Left lung (tissue), 10 donors: ENCODE measurements around the gene EVI5L. TPM values are rescaled to one million over a fixed set of nuclear protein-coding genes. Genes with fewer than 3 reads are reported as not detected.
A peak's percentile ranks its signal among the peaks of the same experiment; 100 is the strongest.

Source experiments
- ATAC-seq: fragments of 200-7000 bp; cut with Tn5 transposase; one replicate; pipeline ENCODE4 v1.9.1; 2020; ENCODE audit warnings: moderate library complexity
- DNase-seq, 4 donors: peaks; one replicate each; pipeline ENCODE4 v3.0.0-alpha.2; 2013 to 2020
- H3K27ac ChIP-seq, 2 donors: fragments of 200-600 bp; sonication (generic) in 1 of 2; one replicate each; pipeline versions ENCODE4 v1.5.0 to v1.8.0; 2020 to 2021
- H3K27me3 ChIP-seq, 2 donors: fragments of 200-600 bp; sonication (generic) in 1 of 2; one replicate each; pipeline versions ENCODE4 v1.5.0 to v1.8.0; 2020 to 2021
- H3K36me3 ChIP-seq, 2 donors: fragments of 200-600 bp; sonication (generic) in 1 of 2; one replicate each; pipeline versions ENCODE4 v1.5.0 to v1.8.0; 2020 to 2021
- H3K4me1 ChIP-seq, 2 donors: fragments of 200-600 bp; one replicate each; pipeline ENCODE4 v1.8.0; 2021
- H3K4me3 ChIP-seq, 2 donors: fragments of 200-600 bp; sonication (generic) in 1 of 2; one replicate each; pipeline versions ENCODE4 v1.5.0 to v1.8.0; 2020 to 2021; ENCODE audit warnings: mild to moderate bottlenecking in 1 of 2
- H3K9me3 ChIP-seq, 2 donors: fragments of 200-600 bp; sonication (generic) in 1 of 2; one replicate each; pipeline versions ENCODE4 v1.5.0 to v1.8.0; 2020 to 2021
- CTCF ChIP-seq, 2 donors: fragments of 200-600 bp; sonication (generic) in 1 of 2; IDR thresholded peaks; one replicate each; pipeline versions ENCODE4 v1.5.0 to v1.8.0; 2021; ENCODE audit warnings: antibody characterized with exemption in 2 of 2
- intact Hi-C, 2 donors: fragments of 100-400 bp; cut with DNase I; formaldehyde crosslinking; loops; one replicate each; pipeline versions ENCODE4 v1.11.2 to v1.14.2; 2022
- polyA plus RNA-seq, 6 donors: library from polyadenylated mRNA; unstranded; fragments of 120-200 nt; gene quantifications; one replicate each; pipeline ENCODE4 v1.2.1, GENCODE V29; 2013; ENCODE audit not compliant: insufficient read length in 6 of 6
- total RNA-seq, 2 donors: library from RNA; stranded (reverse); fragmentation: NEBNext Ultra II Directional; extraction: Animal tissue kit (Norgen Biotek cat#: 25700); gene quantifications; one replicate each; pipeline ENCODE4 v1.2.1, GENCODE V29; 2021
- donor health status: DM: no; HTN: yes; CAD: no.
- donor health status: DM: no; HTN: no; CAD: no.

EVI5L gene
- total and polyA plus RNA-seq, 8 donors, result 11.3 to 18.1 (median 14.8) TPM

- H3K27ac ChIP-seq, result no peak overlapping the region
- no peaks in the 10 kb centered on the region for H3K9me3 ChIP-seq
- peaks cover 0 to 20% of the 10 kb centered on the region in 2 donors for H3K27me3 ChIP-seq
- H3K36me3 ChIP-seq, result no peaks in the 10 kb centered on the region
- peak overlapping the region; percentile 53 to 58 for H3K4me3 ChIP-seq
- H3K4me1 ChIP-seq, result peaks cover 7 to 39% of the 10 kb centered on the region in 2 donors
- no peak for TF ChIP-seq CTCF (IDR thresholded peaks at IDR 0.05)
- intact Hi-C loops, result no loop called here
- DNase-seq, result no peak
- no peak for ATAC-seq
Observed at GRCh38 chr19:7830823-7831222, 805 bp downstream of the EVI5L start.

DNA sequence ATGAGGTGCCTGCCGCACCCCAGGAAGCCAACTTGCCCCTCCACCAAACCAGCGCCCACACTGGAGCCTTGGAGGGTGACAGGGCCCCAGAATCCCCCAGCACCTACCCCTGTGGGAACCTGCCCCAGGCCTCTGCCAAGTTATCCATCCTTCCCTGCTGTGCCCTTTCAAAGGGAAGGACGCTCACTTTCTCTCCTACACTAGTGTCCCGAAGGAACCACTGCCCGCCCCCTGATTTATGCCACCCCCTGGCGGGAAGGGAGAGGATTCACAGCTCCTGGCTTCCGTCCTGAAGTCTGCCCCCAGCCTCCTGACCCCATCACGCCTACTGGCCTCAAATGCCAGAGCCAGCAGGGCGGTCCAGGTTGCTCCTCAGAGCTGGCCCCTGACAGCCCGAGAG, 1.4 kb downstream of the EVI5L start:
- DNase-seq (no peak), ATAC-seq (no peak)
- Histone ChIP-seq H3K9me3 (no peaks in the 10 kb centered on the region), H3K36me3 (no peaks in the 10 kb centered on the region), H3K27ac (no peak overlapping the region), H3K4me3 (no peak overlapping the region), H3K27me3 (peaks cover 0 to 14% of the 10 kb centered on the region in 2 donors), H3K4me1 (peaks cover 7 to 39% of the 10 kb centered on the region in 2 donors)
- TF ChIP-seq CTCF (IDR thresholded peaks at IDR 0.05), result no peak
- intact Hi-C loops, result no loop called here

DNA sequence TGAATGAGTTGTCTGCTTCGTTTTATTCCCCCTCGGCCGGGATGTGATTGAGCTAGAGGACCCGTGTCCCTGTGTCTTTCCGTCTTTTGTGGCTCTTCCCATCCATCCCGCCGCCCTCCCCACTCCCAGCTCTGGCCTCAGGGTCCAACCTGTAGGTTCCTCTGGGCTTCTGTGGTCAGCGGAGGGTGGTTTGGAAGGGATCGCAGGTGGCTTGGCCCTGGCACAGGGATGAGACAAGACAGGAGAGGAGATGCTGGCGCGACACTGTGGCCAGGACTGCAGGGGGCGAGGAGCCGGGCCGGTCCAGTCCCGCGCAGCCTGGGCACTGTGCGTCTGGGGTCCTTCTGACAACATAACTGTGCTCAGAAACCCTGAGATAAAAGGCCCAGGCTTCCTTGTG, 2.0 kb downstream of the EVI5L start:
- no peak overlapping the region for H3K27ac ChIP-seq
- DNase-seq, result no peak
- H3K4me3 ChIP-seq, result no peak overlapping the region
- no peak for TF ChIP-seq CTCF (IDR thresholded peaks at IDR 0.05)
- peaks cover 0 to 9% of the 10 kb centered on the region in 2 donors for H3K27me3 ChIP-seq
- intact Hi-C loops, result no loop called here
- H3K36me3 ChIP-seq, result no peaks in the 10 kb centered on the region
- peaks cover 7 to 39% of the 10 kb centered on the region in 2 donors for H3K4me1 ChIP-seq
- no peak for ATAC-seq
- no peaks in the 10 kb centered on the region for H3K9me3 ChIP-seq

GRCh38 chr19:7832781-7833180, 2.8 kb downstream of the EVI5L start:
- DNase-seq (no peak), ATAC-seq (no peak)
- Histone ChIP-seq H3K9me3 (no peaks in the 10 kb centered on the region), H3K36me3 (no peaks in the 10 kb centered on the region), H3K27me3 (peaks cover 0 to 4% of the 10 kb centered on the region in 2 donors), H3K27ac (peak overlapping the region in 1 of 2 donors; percentile 16), H3K4me3 (no peak overlapping the region), H3K4me1 (peaks cover 7 to 39% of the 10 kb centered on the region in 2 donors)
- no peak for TF ChIP-seq CTCF (IDR thresholded peaks at IDR 0.05)
- intact Hi-C loops, result no loop called here

- Histone ChIP-seq H3K36me3 (no peaks in the 10 kb centered on the region), H3K4me3 (no peak overlapping the region), H3K4me1 (peaks cover 7 to 39% of the 10 kb centered on the region in 2 donors), H3K27me3 (no peaks in the 10 kb centered on the region), H3K27ac (peak overlapping the region in 1 of 2 donors; percentile 16), H3K9me3 (no peaks in the 10 kb centered on the region)
- ATAC-seq (peak; percentile 27), DNase-seq (peak in 3 of 4 donors; percentile 61 to 91 (median 86))
- no peak for TF ChIP-seq CTCF (IDR thresholded peaks at IDR 0.05)
- intact Hi-C loops, result no loop called here
Observed at GRCh38 chr19:7833225-7834099, 3.4 kb downstream of the EVI5L start.
